ACC112 (cell line): ENCODE measurements around the gene KIAA1143.

Experiments used
- H2AFZ ChIP-seq: fragments of 200-600 bp; sonication (generic); one replicate; pipeline ENCODE4 v1.6.0; 2017; ENCODE audit warnings: antibody characterized with exemption, low read length; ENCODE audit not compliant: unreplicated experiment
- H3K27ac ChIP-seq: fragments of 200-600 bp; sonication (generic); 2 replicates; pipeline ENCODE4 v1.5.1; 2014; ENCODE audit warnings: low read depth, mild to moderate bottlenecking, antibody characterized with exemption, low read length, moderate library complexity
- H3K27me3 ChIP-seq: fragments of 200-600 bp; sonication (generic); 2 replicates; pipeline ENCODE4 v1.6.1; 2014; ENCODE audit warnings: mild to moderate bottlenecking, antibody characterized with exemption, low read length, moderate library complexity, mixed read lengths; ENCODE audit not compliant: insufficient read depth
- H3K36me3 ChIP-seq: fragments of 200-600 bp; sonication (generic); 2 replicates; pipeline ENCODE4 v1.6.1; 2016; ENCODE audit warnings: mild to moderate bottlenecking, antibody characterized with exemption, low read length, moderate library complexity, mixed read lengths; ENCODE audit not compliant: insufficient read depth
- H3K4me1 ChIP-seq: fragments of 200-600 bp; sonication (generic); one replicate; pipeline ENCODE4 v1.6.1; 2016; ENCODE audit warnings: low read length, mixed read lengths; ENCODE audit not compliant: insufficient read depth, unreplicated experiment, control insufficient read depth
- H3K4me3 ChIP-seq: fragments of 200-600 bp; sonication (generic); 2 replicates; pipeline ENCODE4 v1.5.1; 2014; ENCODE audit warnings: mild to moderate bottlenecking, low read depth, low read length
- H3K79me2 ChIP-seq: fragments of 200-600 bp; sonication (generic); one replicate; pipeline ENCODE4 v1.6.0; 2016; ENCODE audit warnings: low read length; ENCODE audit not compliant: control insufficient read depth, unreplicated experiment, insufficient read depth

Gene KIAA1143

GRCh38 chr3:44762170-44762677 lies 805 bp upstream of the KIAA1143 start:
- H3K79me2 ChIP-seq, result peaks cover 73% of the 10 kb centered on the region
- peak overlapping the region; percentile 80 for H3K4me3 ChIP-seq
- peaks cover 5% of the 10 kb centered on the region for H3K4me1 ChIP-seq
- peaks cover 45% of the 10 kb centered on the region for H3K36me3 ChIP-seq
- peak overlapping the region; percentile 59 for H3K27ac ChIP-seq
- peak overlapping the region; percentile 52 for H2AFZ ChIP-seq
- H3K27me3 ChIP-seq, result no peaks in the 10 kb centered on the region

DNA sequence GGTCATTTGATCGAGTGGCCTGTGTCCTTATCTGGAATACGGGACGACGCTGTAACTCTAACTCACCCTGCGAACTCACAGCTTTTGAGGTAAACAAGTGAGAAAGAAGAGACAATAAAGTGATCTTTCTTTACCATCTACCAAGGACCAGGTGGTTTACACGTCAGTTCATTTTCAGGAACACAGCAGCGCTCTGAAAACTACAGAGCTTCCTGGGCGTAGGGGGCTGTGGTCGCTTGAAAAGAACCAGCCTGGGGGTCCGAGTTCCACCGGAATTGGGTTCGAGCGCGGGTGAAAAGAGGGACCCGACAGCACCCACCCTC lies 357 bp downstream of the KIAA1143 start:
- Histone ChIP-seq H3K36me3 (peaks cover 52% of the 10 kb centered on the region), H3K79me2 (peaks cover 68% of the 10 kb centered on the region)

GRCh38 chr3:44734646-44735168 lies 26.7 kb downstream of the KIAA1143 start:
- Histone ChIP-seq H3K4me3 (no peak overlapping the region), H3K36me3 (peaks cover 66% of the 10 kb centered on the region), H3K27me3 (no peaks in the 10 kb centered on the region), H3K27ac (no peak overlapping the region), H3K4me1 (no peaks in the 10 kb centered on the region), H3K79me2 (no peaks in the 10 kb centered on the region), H2AFZ (no peak overlapping the region)

More for the DNA sequence above, 357 bp downstream of the KIAA1143 start:
- Histone ChIP-seq H3K4me1 (peaks cover 5% of the 10 kb centered on the region), H3K27ac (peak overlapping the region; percentile 63), H2AFZ (peak overlapping the region; percentile 90), H3K4me3 (peak overlapping the region; percentile 80), H3K27me3 (no peaks in the 10 kb centered on the region)

GRCh38 chr3:44729384-44729910 lies 32.0 kb downstream of the KIAA1143 start, which contains the start of gene ZNF501:
Gene ZNF501 (plus strand): TSS chr3:44729635. CDS start chr3:44734422, 4,787 bp downstream.
- H2AFZ ChIP-seq, result peak within 1 kb of the TSS; percentile 92
- H3K27ac ChIP-seq, result peak within 1 kb of the TSS; percentile 5; the same call in 1 of the 2 replicates
- no peaks in the 10 kb centered on the region for H3K4me1 ChIP-seq
- H3K27me3 ChIP-seq, result no peaks in the 10 kb centered on the region
- H3K4me3 ChIP-seq, result peak within 1 kb of the TSS; percentile 78
- H3K36me3 ChIP-seq, result peaks cover 47% of the 10 kb centered on the region
- H3K79me2 ChIP-seq, result no peaks in the 10 kb centered on the region

DNA sequence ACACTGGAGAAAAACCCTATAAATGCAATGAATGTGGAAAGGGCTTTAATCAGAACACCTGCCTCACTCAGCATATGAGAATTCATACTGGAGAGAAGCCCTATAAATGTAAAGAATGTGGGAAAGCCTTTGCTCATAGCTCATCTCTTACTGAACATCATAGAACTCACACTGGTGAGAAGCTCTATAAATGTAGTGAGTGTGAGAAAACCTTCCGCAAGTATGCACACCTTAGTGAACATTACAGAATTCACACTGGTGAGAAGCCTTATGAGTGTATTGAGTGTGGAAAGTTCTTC lies 39.4 kb downstream of the KIAA1143 start:
- Histone ChIP-seq H3K27ac (no peak overlapping the region), H3K79me2 (no peaks in the 10 kb centered on the region), H3K4me1 (no peaks in the 10 kb centered on the region), H3K27me3 (no peaks in the 10 kb centered on the region), H3K36me3 (peaks cover 59% of the 10 kb centered on the region), H2AFZ (no peak overlapping the region), H3K4me3 (no peak overlapping the region)

GRCh38 chr3:44721231-44722102 lies 40.0 kb downstream of the KIAA1143 start:
- no peak overlapping the region for H3K27ac ChIP-seq
- no peak overlapping the region for H3K4me3 ChIP-seq
- no peaks in the 10 kb centered on the region for H3K27me3 ChIP-seq
- H3K36me3 ChIP-seq, result peaks cover 65% of the 10 kb centered on the region
- H3K79me2 ChIP-seq, result no peaks in the 10 kb centered on the region
- no peaks in the 10 kb centered on the region for H3K4me1 ChIP-seq
- H2AFZ ChIP-seq, result no peak overlapping the region

- H3K27ac ChIP-seq, result peak within 1 kb of the TSS; percentile 38; the same call in 1 of the 2 replicates
- no peaks in the 10 kb centered on the region; the same call in 1 of the 2 replicates for H3K27me3 ChIP-seq
- H3K4me1 ChIP-seq, result no peaks in the 10 kb centered on the region
- peak within 1 kb of the TSS; percentile 93 for H3K4me3 ChIP-seq
- peaks cover 32% of the 10 kb centered on the region for H3K36me3 ChIP-seq
- H2AFZ ChIP-seq, result peak within 1 kb of the TSS; percentile 100
- peaks cover 2% of the 10 kb centered on the region for H3K79me2 ChIP-seq
These were observed 48.9 kb downstream of the KIAA1143 start, which contains the start of gene ZNF502 for GRCh38 chr3:44712455-44713075. Gene ZNF502 (plus strand): TSS chr3:44712660. CDS start chr3:44720262, 7,602 bp downstream.
